Activated CD4-positive, CD25-positive, alpha-beta regulatory T cell (primary cell): ENCODE measurements around the gene WDR44.
"Not testable (repeated sequence)": the region's sequence is repeated elsewhere in the genome, so short reads cannot be mapped to it uniquely, and the experiment has no call there.

ENCODE experiments used
- DNase-seq, 4 experiments: peaks; one replicate each; lab custom pipeline; 2025; lab: John Stamatoyannopoulos, UW

Gene WDR44

GRCh38 chrX:118345464-118346257, at the start of gene WDR44:
Gene WDR44 (plus strand): TSS chrX:118346106. CDS start chrX:118346504, 398 bp downstream.
- peak; percentile 79 to 87 (median 80) for DNase-seq

GRCh38 chrX:118305827-118306226, 40.1 kb upstream of the WDR44 start:
- DNase-seq, result not testable (repeated sequence)

GRCh38 chrX:118315529-118315928, 30.4 kb upstream of the WDR44 start:
- no peak for DNase-seq

GRCh38 chrX:118324588-118324987, 21.3 kb upstream of the WDR44 start:
- DNase-seq, result no peak

GRCh38 chrX:118325453-118325852, 20.5 kb upstream of the WDR44 start:
- DNase-seq, result no peak

GRCh38 chrX:118329175-118329574, 16.7 kb upstream of the WDR44 start:
- DNase-seq, result no peak

- no peak for DNase-seq
Measured at GRCh38 chrX:118337687-118338086, 8.2 kb upstream of the WDR44 start.

- no peak for DNase-seq
Measured at GRCh38 chrX:118338930-118339329, 7.0 kb upstream of the WDR44 start.

GRCh38 chrX:118345045-118345463, 852 bp upstream of the WDR44 start:
- DNase-seq, result no peak

GRCh38 chrX:118346258-118347094, 570 bp downstream of the WDR44 start:
- DNase-seq, result peak; percentile 4 to 27 (median 12)

- DNase-seq, result no peak
Measured at GRCh38 chrX:118347131-118347530, 1.2 kb downstream of the WDR44 start.

- no peak for DNase-seq
Measured at GRCh38 chrX:118347736-118348135, 1.8 kb downstream of the WDR44 start.

GRCh38 chrX:118348186-118348810, 2.4 kb downstream of the WDR44 start:
- no peak for DNase-seq

GRCh38 chrX:118349188-118349587, 3.3 kb downstream of the WDR44 start:
- no peak for DNase-seq

- no peak for DNase-seq
Measured at GRCh38 chrX:118350221-118350620, 4.3 kb downstream of the WDR44 start.

- DNase-seq, result no peak
Measured at GRCh38 chrX:118350706-118351105, 4.8 kb downstream of the WDR44 start.

- DNase-seq, result no peak
Measured at GRCh38 chrX:118352566-118352965, 6.7 kb downstream of the WDR44 start.

GRCh38 chrX:118353081-118353850, 7.4 kb downstream of the WDR44 start:
- no peak for DNase-seq

- DNase-seq, result no peak
Measured at GRCh38 chrX:118355225-118355920, 9.5 kb downstream of the WDR44 start.

GRCh38 chrX:118356154-118356701, 10.3 kb downstream of the WDR44 start:
- DNase-seq, result no peak
